Heart left ventricle (tissue), 13 donors: Measurements from ENCODE around the gene CPNE2.

Experiments used
- POLR2A ChIP-seq, 2 donors: fragments of 450-650 bp; IDR thresholded peaks; one replicate each; pipeline ENCODE4 v1.6.1; 2017; ENCODE audit warnings: antibody characterized with exemption in 2 of 2, mild to moderate bottlenecking in 2 of 2, moderate library complexity in 2 of 2
- TF ChIP-seq, protein P1 (sequence below), 12 donors: fragments of 200-600 bp; sonication (generic) in 4 of 12; IDR thresholded peaks; one replicate each; pipeline versions ENCODE4 v1.5.0 to v1.8.0; 2018 to 2022; ENCODE audit warnings: antibody characterized with exemption in 12 of 12, mild to moderate bottlenecking in 5 of 12
- donor health status: ischemic (EF 13 %, LVEDD 7.1; RV severe dilation, severe dysfunction).
- donor health status: DM: no; HTN: yes; CAD: no.
- donor health status: DM: no; HTN: no; CAD: no.
- donor health status: ischemic (EF 25% LVEDD 6.9; RV normal size, moderate dysfunction).
- donor health status: ischemic (EF 25% LVEDD 5.7; RV mildly dilated, moderate dysfunction).
- donor health status: ischemic (EF 35%, LVEDD 5.7; RV mildly dilated, moderate dysfunction).
- donor health status: nonischemic (EF 11% LVEDD 7.7; RV severe dilation, severe dysfunction).
- donor health status: DM: yes; HTN: yes; CAD: no.
- donor health status: PGD.
- donor health status: ischemic (EF 29% LVEDD 5.4; RV normal size, mild dysfunction).
- donor health status: nonischemic (EF 23%, LVEDD 6.1; RV moderate dilation, normal function).

DNA sequence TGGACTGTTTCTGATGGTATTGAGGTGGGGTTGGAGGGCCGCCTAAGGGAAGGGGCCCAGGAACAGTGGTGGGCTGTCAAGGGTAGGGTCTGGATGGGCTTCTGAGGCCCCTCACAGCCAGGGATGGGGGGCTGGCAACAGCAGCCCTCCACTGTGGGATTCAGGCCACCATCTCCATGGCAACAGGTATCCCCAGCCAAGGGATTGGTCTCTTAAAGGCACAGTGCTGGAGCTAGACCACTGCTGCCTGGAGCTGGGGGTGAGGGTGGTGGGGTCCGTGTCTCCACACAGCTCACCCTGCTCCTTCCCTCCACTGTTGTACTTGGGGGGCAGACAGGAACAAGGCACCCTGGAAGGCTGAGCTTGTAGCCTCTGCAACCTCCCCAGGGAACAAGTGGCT is 51.6 kb downstream of the CPNE2 start:
- TF ChIP-seq, protein P1, sequence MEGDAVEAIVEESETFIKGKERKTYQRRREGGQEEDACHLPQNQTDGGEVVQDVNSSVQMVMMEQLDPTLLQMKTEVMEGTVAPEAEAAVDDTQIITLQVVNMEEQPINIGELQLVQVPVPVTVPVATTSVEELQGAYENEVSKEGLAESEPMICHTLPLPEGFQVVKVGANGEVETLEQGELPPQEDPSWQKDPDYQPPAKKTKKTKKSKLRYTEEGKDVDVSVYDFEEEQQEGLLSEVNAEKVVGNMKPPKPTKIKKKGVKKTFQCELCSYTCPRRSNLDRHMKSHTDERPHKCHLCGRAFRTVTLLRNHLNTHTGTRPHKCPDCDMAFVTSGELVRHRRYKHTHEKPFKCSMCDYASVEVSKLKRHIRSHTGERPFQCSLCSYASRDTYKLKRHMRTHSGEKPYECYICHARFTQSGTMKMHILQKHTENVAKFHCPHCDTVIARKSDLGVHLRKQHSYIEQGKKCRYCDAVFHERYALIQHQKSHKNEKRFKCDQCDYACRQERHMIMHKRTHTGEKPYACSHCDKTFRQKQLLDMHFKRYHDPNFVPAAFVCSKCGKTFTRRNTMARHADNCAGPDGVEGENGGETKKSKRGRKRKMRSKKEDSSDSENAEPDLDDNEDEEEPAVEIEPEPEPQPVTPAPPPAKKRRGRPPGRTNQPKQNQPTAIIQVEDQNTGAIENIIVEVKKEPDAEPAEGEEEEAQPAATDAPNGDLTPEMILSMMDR (IDR thresholded peaks at IDR 0.05), result no peak
- TF ChIP-seq POLR2A (IDR thresholded peaks at IDR 0.05), result no peak
